A204.1 (cell line): Measurements from ENCODE around the gene LRRC3.

Source experiments
- FAIRE-seq: peaks from 2 replicates; lab custom pipeline; 2012; peaks lifted over from hg19 to GRCh38; lab: Jason Lieb, UNC

Gene LRRC3

GRCh38 chr21:44424608-44425306 lies 30.6 kb upstream of the LRRC3 start:
- FAIRE-seq: no peak

GRCh38 chr21:44425307-44425894 lies 29.9 kb upstream of the LRRC3 start:
- no peak for FAIRE-seq

GRCh38 chr21:44425895-44426662 lies 29.2 kb upstream of the LRRC3 start:
- no peak for FAIRE-seq

GRCh38 chr21:44426663-44427191 lies 28.6 kb upstream of the LRRC3 start:
- no peak for FAIRE-seq

GRCh38 chr21:44427241-44428120 lies 27.8 kb upstream of the LRRC3 start:
- no peak for FAIRE-seq

- no peak for FAIRE-seq
These were observed 26.9 kb upstream of the LRRC3 start for GRCh38 chr21:44428281-44428960.

GRCh38 chr21:44429894-44430293 lies 25.4 kb upstream of the LRRC3 start:
- no peak for FAIRE-seq

- no peak for FAIRE-seq
These were observed 24.0 kb upstream of the LRRC3 start for GRCh38 chr21:44431300-44431699.

- FAIRE-seq: no peak
These were observed 22.2 kb upstream of the LRRC3 start for GRCh38 chr21:44432841-44433790.

GRCh38 chr21:44433791-44434567 lies 21.3 kb upstream of the LRRC3 start:
- FAIRE-seq: no peak

- FAIRE-seq: no peak
These were observed 20.8 kb upstream of the LRRC3 start for GRCh38 chr21:44434568-44434925.

GRCh38 chr21:44434936-44435635 lies 20.2 kb upstream of the LRRC3 start:
- FAIRE-seq: no peak

- FAIRE-seq: no peak
These were observed 19.1 kb upstream of the LRRC3 start for GRCh38 chr21:44436111-44436611.

GRCh38 chr21:44436958-44437357 lies 18.4 kb upstream of the LRRC3 start:
- FAIRE-seq: no peak

- FAIRE-seq: no peak
These were observed 18.0 kb upstream of the LRRC3 start for GRCh38 chr21:44437371-44437695.

- no peak for FAIRE-seq
These were observed 17.4 kb upstream of the LRRC3 start for GRCh38 chr21:44437696-44438431.

- no peak for FAIRE-seq
These were observed 16.6 kb upstream of the LRRC3 start for GRCh38 chr21:44438531-44439210.

GRCh38 chr21:44439211-44439600 lies 16.1 kb upstream of the LRRC3 start:
- FAIRE-seq: no peak
